RPMI8226 (cell line): ENCODE measurements around the gene BCAS1.

Experiments
- DNase-seq: peaks from one replicate; pipeline ENCODE4 v3.0.0-alpha.2; 2015

BCAS1 gene

GRCh38 chr20:53957451-53958172 is 112.8 kb downstream of the BCAS1 start:
- DNase-seq, result no peak

GRCh38 chr20:53956013-53956715 is 114.2 kb downstream of the BCAS1 start:
- no peak for DNase-seq

- no peak for DNase-seq
Measured at GRCh38 chr20:53954723-53955658, 115.4 kb downstream of the BCAS1 start.

- DNase-seq, result no peak
Measured at GRCh38 chr20:53952528-53953096, 117.8 kb downstream of the BCAS1 start.

- DNase-seq, result no peak
Measured at GRCh38 chr20:53950578-53950977, 119.8 kb downstream of the BCAS1 start.

- no peak for DNase-seq
Measured at GRCh38 chr20:53950031-53950430, 120.4 kb downstream of the BCAS1 start.

- DNase-seq, result peak; percentile 28
Measured at GRCh38 chr20:53949319-53949839, 121.0 kb downstream of the BCAS1 start.

GRCh38 chr20:53948383-53949318 is 121.7 kb downstream of the BCAS1 start:
- DNase-seq, result no peak

GRCh38 chr20:53947501-53948195 is 122.7 kb downstream of the BCAS1 start:
- DNase-seq, result no peak

GRCh38 chr20:53946106-53946505 is 124.3 kb downstream of the BCAS1 start:
- no peak for DNase-seq

- no peak for DNase-seq
Measured at GRCh38 chr20:53945478-53945877, 124.9 kb downstream of the BCAS1 start.

GRCh38 chr20:53944796-53945195 is 125.6 kb downstream of the BCAS1 start:
- DNase-seq, result no peak

- DNase-seq, result peak; percentile 52
Measured at GRCh38 chr20:53943522-53944291, 126.7 kb downstream of the BCAS1 start.

GRCh38 chr20:53942973-53943372 is 127.4 kb downstream of the BCAS1 start:
- DNase-seq, result no peak

GRCh38 chr20:53942472-53942816 is 128.0 kb downstream of the BCAS1 start:
- DNase-seq, result no peak

GRCh38 chr20:53941680-53942471 is 128.5 kb downstream of the BCAS1 start:
- peak; percentile 33 for DNase-seq

- DNase-seq, result no peak
Measured at GRCh38 chr20:53940907-53941545, 129.4 kb downstream of the BCAS1 start.

- DNase-seq, result no peak
Measured at GRCh38 chr20:53940360-53940702, 130.1 kb downstream of the BCAS1 start.
